A673 (cell line): ENCODE results near the gene WDR20.

ENCODE experiments used
- EZH2 ChIP-seq: fragments of 200-600 bp; sonication (generic); IDR thresholded peaks from 2 replicates; pipeline ENCODE4 v1.6.1; 2017; ENCODE audit warnings: borderline replicate concordance, low read depth, mild to moderate bottlenecking, mixed read lengths, antibody characterized with exemption, low read length; ENCODE audit not compliant: poor library complexity, severe bottlenecking
- TF ChIP-seq, protein P1 (sequence below): fragments of 300-800, 200-600 bp; sonication (generic); conservative IDR thresholded peaks from 2 replicates; pipeline ENCODE4 v1.5.1; 2017; ENCODE audit warnings: low read depth, mild to moderate bottlenecking, antibody characterized with exemption, low read length, moderate library complexity, mixed read lengths

DNA sequence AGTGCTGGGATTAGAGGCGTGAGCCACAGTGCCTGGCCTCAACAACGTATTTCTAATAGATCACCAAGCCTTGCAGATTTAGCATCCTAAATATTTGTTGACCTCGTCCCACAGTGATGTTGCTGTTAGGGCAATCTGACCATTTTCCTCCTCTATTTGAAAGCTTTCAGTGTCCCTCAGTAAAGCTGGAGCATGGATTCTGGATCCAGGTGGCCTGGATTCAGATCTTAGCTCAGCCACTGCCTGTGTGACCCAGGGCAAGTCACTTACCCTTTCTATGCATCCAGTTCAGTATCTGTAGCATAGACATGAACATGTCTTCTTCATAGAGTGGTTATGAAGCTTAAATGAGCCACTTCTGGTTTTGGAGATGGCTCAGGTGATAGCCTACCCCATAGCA is 49.0 kb upstream of the WDR20 start:
- TF ChIP-seq, protein P1, sequence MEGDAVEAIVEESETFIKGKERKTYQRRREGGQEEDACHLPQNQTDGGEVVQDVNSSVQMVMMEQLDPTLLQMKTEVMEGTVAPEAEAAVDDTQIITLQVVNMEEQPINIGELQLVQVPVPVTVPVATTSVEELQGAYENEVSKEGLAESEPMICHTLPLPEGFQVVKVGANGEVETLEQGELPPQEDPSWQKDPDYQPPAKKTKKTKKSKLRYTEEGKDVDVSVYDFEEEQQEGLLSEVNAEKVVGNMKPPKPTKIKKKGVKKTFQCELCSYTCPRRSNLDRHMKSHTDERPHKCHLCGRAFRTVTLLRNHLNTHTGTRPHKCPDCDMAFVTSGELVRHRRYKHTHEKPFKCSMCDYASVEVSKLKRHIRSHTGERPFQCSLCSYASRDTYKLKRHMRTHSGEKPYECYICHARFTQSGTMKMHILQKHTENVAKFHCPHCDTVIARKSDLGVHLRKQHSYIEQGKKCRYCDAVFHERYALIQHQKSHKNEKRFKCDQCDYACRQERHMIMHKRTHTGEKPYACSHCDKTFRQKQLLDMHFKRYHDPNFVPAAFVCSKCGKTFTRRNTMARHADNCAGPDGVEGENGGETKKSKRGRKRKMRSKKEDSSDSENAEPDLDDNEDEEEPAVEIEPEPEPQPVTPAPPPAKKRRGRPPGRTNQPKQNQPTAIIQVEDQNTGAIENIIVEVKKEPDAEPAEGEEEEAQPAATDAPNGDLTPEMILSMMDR = no peak
- TF ChIP-seq EZH2 = no peak
